ENCODE data around the gene JPH3.
"Not testable (repeated sequence)": the region's sequence is repeated elsewhere in the genome, so short reads cannot be mapped to it uniquely, and the experiment has no call there.

JPH3 gene

DNA sequence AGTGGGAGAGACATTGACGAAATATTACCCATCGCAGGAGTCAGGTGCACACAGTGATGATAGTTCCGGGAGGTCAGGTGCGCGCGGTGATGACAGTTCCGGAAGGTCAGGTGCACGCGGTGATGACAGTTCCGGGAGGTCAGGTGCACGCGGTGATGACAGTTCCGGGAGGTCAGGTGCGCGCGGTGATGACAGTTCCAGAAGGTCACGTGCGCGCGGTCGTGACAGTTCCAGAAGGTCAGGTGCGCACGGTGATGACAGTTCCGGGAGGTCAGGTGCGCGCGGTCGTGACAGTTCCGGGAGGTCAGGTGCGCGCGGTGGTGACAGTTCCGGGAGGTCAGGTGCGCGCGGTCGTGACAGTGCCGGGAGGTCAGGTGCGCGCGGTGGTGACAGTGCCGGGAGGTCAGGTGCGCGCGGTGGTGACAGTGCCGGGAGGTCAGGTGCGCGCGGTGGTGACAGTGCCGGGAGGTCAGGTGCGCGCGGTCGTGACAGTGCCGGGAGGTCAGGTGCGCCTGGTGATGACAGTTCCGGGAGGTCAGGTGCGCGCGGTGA lies 78.8 kb downstream of the JPH3 start:
- DNase-seq (ENCODE audit: low read depth, low spot score) = not testable (repeated sequence)

DNA sequence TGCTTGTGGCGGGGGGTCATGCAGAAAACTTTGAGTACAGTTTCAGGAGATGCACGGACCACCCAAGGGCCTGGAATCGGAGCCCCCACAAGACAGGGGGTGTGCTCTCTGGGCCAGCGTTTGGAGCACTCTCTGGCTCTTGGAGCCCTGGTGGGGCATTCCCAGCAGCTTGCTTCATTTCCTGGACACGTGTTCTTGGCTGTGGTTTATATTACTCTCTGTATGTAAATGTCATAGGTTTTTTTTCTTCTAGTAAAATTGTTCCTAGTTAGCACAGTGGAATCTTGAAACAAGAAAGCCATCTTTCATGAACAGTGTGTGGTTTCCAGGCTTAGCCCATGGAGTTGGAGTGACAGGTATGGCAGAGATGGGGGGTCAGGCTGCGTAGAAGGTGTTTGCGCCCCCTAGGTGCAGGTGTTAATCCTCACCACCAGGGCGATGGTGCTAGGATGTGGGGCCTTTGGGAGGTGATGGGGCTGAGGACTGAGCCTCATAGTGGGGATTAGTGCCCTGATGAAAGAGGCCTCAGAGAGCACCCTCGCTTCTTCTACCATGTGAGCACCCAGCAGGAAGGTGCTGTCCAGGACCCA lies 79.8 kb downstream of the JPH3 start:
- no peak for DNase-seq (ENCODE audit: low read depth, low spot score)

DNA sequence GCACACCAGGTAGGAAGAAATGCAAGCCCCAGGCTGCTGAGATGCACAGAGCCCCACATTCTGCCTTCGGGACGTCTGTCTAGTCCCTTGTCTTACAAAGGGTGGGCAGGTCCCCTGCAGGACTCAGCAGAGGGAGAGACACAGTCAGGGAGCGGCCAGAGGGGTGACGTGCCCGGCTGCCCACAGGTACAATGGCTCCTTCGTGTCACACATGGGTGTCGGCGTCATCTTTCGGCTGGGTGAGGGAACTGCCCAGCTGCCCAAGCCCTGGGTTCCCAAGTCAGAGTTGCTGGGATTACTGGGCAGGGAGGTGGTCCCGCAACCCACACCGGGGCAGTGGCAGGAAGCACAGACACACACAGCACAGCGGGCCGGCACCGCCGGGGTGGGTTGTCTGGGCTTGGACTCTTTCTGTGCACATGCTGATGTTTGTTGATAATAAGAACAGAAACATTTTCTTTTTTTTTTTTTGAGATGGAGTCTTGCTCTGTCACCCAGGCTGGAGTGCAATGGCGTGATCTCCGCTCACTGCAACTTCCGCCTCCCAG lies 80.6 kb downstream of the JPH3 start:
- DNase-seq (ENCODE audit: low read depth, low spot score) = no peak

DNA sequence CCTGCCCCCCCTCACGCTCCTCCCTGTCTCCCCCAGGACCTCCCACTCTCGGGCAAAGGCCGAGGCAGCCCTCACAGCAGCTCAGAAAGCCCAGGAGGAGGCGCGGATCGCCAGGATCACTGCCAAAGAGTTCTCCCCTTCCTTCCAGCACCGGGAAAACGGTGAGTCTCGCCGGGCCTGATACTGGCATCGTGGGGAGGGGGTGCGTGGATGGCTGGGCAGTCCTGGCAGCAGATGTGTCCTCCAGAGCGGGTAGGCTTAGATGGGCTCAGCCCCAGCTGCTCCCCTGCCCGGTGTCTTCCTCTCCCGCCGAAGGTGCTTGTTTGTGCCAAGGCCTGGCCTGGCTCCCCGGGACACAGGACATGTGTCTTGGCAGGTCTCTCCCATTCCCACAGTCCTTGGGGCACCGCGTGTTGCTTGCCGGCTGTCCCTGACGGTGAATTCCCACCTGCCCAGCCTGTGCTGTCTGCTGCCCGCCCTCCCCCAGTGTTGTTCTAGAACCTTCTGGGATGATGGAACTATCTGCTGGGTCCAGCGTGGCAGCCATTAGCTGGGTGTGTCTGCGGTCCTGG lies 81.9 kb downstream of the JPH3 start:
- no peak for DNase-seq (ENCODE audit: low read depth, low spot score)

DNA sequence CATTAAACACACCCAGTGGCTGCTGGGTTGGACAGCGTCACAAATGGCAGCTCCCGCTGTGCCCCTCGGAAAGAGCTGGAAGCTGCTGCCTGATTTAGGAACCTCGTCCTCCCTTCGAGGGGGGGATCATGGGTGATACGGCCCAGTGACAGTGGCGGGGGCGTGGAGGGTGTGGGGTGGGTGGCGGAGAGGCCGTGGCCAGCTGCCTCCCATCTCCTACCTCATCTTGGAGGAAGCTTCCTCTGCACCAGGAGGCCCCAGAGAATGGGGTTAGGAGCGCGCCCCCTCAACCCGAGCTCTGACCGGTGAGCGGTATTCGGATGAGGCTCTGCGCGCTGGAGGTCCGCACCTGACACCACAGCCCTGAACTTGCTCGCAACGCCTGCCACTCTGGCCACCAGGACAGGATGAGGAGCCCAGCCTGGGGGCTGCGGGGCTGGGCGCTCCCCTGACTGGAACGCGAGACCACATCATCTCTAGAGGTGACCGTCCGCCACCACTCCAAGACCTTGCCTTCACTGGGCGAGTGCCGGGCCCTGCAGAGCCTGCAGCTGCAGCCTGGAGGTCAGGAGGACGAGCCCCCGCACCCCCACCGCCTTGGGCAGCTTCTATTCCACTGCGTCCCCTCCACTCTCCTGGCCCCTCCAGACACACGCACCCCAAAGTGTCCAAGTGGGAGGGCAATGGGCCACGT lies 82.5 kb downstream of the JPH3 start:
- DNase-seq (ENCODE audit: low read depth, low spot score) = no peak

DNA sequence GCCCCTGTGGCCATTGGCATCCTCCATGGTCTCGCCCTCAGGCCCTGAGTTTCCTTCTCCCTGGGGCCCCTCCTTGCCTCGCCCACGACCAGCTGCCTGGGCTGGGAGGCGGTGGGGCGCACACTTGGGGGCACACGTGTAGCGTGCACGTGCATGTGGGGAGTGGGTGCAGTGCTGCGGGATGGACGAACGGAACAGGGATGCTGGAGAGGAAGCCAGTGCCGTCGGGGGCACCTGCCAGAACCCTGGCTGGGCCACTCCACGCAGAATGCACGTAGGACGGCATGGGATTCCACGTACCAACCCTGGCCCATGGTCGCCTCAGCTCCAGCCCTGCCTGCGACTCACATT lies 83.1 kb downstream of the JPH3 start:
- no peak for DNase-seq (ENCODE audit: low read depth, low spot score)

DNA sequence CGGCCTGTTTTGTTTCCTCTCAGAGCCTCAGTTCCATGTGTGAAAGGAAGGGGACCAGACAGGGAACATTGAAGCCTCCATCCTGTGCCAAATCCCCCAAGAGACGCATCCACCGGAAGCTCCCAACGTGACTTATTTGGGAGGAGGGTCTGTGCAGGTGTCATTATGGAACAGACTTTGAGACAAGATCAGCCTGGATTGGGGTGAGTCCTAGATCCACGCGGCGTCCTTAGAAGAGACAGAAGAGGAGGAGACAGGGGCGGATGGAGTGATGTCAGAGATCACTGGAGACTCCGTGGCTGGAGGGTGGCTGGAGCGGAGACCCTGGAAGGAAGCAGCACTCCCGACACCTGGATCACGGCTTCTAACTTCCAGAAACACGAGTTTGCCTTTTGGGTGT lies 83.5 kb downstream of the JPH3 start:
- no peak for DNase-seq (ENCODE audit: low read depth, low spot score)

DNA sequence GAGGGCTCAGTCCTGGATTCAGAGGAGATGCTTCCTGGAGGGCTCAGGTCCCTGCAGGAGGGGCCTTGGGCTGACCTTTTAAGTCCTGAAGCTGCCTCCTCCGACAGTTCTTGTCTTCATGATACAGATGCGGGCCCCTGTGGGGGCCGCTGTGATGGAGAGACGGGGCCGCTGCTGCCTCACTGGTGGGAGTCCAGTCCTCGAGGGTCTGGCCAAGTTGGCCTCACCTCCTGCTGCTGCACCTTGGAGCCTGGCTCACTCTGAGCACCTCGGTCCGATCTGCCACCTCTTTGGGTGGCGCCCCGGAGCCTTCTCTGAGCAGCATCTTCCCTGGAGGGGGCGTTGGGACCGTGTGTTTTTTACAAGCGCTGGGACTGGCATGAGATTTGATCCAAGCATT lies 84.4 kb downstream of the JPH3 start:
- DNase-seq (ENCODE audit: low read depth, low spot score) = no peak

DNA sequence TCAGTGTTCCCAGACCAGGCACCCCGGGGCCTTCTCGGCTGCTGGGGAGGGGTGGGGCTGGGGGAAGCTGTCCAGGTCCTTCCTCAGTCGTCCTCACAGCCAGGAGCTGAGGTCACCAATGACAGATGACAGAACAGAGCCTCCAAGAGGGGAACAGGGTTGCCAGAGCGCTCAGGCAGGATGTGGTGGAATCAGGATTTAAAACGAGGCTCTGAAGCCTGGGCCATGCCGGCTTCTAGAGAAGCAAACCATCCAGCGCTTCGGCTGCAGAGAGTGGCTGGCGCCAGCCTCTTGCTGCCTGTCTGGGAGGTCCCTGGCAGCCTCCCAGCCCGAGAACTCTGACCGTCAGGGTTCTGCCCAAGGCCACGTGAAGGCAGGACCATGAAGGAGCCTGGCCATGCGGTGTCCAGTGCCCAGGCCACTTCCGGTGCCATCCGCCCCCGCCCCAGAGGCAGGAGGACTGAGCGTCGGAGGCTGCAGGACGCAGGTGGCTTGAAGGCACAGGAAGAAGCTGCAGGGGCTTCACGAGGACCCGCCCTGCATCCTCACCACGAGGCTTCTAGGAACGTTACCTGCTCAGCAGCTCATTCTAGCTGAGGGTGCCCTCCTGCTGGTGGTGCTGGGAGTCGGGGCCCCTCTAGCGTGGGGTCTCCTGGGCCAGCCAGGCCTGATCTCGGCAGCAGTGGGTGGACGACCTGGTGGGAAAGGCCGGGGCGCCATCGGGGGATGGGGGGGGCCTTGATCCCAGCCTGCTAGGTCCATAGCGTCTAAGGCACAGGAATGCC lies 85.0 kb downstream of the JPH3 start:
- no peak for DNase-seq (ENCODE audit: low read depth, low spot score)

DNA sequence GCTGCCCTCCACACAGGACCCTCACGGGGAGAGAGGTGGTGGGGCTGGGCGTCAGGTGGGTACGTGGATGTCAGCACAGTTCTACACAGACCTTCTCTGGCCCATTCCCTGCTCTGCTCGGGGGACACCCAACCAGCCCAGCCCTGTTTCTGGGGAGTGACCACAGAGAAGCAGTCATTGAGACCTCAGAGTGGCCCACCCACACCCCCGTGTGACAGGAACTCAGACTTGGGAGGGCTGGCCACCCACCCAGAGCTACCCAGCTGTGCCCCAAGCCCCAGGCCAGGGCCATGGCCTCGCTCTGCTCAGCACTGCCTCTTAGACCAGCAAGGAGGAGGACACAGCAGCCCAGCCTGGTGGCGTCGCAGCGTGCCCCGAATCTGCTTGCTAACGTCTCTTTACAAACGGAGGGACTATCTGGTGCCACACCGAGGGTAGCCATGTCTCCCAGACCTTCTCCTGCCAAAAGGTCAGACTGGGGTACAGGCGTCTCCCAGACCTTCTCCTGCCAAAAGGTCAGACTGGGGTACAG lies 85.8 kb downstream of the JPH3 start:
- no peak for DNase-seq (ENCODE audit: low read depth, low spot score)

DNA sequence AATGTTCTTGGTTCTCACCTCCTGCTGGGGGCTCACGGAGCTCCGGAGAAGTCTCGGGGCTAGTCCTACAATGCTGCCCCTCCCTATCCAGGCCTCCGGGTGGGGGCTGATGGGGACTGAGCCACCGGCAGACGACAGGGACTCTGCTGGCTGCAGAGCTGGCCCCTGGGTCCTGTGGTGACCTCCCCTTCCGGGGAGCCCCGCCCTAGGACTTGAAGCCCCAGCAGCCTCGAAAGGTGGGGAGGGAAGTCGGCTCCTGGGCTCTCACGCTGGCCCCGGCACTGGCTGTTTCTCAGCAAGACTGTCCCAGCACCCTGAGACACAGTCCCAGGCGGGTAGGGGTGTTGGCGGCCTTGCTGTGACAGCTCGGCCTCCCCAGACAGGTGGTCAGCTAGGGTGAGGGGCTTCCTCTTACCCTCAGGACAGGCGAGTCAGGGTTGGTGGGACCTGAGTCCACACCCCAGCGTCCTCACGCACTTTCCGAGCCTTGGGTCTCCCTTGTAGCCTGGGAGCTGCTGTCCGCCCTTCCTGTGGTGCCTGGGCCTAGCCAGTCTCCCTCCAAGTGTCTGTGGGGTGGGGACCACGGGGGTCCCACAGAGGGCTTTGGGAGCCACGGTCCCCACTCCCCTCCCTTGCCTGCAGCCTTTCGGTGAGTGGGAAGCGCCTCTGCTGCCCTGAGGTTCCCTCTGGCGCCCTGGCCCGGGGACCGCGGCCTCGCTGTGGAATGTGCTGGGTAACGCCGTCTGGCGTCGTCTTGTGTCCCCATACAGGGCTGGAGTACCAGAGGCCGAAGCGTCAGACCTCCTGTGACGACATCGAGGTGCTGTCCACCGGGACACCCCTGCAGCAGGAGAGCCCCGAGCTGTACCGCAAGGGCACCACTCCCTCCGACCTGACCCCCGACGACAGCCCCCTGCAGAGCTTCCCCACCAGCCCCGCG lies 86.8 kb downstream of the JPH3 start:
- DNase-seq (ENCODE audit: low read depth, low spot score) = no peak

DNA sequence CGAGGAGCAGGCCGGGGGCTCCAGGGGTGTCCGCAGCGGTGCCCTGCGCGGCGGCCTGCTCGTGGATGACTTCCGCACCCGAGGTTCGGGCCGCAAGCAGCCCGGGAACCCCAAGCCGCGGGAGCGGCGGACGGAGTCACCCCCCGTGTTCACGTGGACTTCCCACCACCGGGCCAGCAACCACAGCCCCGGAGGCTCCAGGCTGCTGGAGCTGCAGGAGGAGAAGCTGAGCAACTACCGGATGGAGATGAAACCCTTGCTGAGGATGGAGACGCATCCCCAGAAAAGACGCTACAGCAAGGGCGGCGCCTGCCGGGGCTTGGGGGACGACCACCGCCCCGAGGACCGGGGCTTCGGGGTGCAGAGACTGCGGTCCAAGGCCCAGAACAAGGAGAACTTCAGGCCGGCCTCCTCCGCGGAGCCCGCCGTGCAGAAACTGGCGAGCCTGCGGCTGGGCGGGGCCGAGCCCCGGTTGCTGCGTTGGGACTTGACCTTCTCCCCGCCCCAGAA lies 87.7 kb downstream of the JPH3 start:
- DNase-seq (ENCODE audit: low read depth, low spot score) = no peak

DNA sequence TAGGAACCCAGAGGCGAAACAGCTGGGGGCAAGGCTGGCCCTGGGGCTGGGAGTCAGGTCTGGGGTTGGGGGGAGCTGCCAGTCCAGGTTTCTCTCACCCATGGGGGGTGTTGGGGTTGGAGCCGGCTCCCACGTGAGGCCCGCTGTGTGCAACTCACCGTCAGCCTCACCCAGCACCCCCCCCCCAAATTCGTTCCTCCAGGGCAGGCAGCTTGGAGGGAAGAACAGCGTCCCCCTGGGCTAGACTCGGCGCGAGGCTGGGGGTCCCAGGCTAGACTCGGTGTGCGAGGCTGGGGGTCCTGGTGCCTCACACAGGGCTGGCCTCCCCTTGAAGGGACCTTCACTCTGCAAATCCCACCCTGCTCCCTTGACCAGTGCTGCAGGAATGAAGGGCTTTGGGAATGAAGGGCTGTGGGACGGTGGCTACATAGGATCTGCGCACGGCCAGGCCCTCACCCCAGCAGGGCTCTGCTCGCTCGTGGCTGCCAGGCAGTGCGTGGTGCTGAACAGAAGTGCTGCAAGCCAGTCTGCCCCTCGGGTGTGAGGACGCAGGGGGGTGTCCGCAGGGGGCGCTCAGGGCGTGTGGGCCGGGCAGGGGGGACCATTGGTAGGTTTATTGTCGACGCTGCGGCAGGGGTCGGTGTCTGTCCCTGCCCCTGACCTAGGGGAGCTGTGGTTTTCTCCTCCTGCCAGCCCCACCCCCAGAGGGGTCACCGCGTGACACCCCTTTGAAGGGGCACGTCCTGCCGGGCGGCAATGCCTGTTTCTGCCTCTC lies 88.8 kb downstream of the JPH3 start:
- no peak for DNase-seq (ENCODE audit: low read depth, low spot score)

DNA sequence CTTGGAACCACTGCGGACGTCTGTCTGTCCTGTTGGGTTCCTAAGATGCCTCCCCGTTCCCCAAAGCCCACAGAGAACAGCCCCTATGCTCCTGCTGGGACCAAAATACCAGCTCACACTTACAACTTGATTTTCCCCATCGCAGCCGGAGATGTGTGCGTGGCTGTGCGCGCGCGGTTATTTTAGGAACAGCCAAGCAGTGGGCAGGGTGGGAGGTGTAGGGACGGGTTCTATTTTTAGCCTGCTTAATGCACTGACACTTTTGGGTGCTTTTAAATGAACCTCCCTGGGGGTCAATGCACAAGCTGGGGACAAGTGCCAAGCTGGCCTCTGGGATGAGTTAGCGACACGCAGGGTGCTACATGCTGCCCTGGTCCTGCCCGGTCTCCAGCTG lies 89.4 kb downstream of the JPH3 start:
- DNase-seq (ENCODE audit: low read depth, low spot score) = no peak

DNA sequence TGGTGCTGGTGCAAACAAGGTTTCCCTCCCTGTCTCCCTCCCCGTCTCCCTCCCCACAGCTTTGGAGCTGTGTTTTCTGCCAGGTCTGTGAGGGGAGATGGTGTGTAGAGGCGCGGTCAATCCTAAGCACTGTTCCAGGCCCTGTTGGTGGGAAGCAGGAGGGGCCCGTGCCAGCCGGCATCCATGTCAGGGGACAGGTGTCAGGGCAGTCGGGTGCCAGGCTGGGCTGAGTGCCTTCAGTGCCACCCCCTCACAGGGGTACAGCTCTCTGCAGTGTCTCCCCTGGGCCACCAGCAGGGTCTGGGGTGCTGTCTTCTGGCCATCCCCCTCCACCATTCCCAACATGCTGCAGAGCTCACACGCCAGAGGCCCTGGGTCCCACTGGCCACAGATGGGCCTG lies 89.9 kb downstream of the JPH3 start:
- no peak for DNase-seq (ENCODE audit: low read depth, low spot score)

DNA sequence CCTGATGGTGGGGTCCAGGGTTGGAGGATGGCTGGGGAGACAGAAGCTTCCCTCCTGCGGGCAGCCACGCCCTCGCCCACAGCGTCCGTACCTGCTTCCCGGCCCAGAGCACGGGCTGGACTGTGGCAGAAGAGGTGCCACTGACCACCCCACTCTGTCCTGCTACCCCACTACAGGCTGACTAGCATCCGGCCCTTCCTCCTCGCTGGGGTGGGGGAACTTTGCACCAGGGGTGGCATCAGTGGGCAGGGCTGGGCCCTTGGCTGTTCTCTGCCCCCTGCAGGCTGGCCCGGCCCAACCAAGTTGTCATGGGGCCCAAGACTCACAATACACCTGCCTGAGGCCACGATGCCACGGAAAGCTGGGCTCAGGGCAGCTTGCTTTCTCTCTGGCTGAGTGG lies 90.4 kb downstream of the JPH3 start:
- DNase-seq (ENCODE audit: low read depth, low spot score) = no peak

DNA sequence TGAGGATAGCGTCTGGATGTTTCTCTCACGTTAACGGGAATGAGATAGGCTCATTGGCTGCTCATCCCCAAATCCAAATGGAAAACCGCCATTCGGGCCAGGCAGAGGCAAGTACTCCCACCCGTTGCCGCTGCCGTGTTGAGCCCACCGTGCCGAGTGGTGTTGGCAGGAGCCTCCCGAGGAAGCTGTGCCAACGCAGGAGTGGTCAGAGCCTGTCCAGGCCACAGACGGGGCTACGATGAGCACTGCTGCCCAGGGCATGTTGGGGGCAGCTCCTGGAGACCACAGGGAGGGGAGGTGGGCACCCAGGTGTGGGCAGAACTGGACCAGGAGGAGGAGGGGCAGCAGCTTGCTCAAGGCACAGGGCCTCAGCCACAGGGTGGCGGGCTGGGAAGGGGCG lies 91.5 kb downstream of the JPH3 start:
- no peak for DNase-seq (ENCODE audit: low read depth, low spot score)

DNA sequence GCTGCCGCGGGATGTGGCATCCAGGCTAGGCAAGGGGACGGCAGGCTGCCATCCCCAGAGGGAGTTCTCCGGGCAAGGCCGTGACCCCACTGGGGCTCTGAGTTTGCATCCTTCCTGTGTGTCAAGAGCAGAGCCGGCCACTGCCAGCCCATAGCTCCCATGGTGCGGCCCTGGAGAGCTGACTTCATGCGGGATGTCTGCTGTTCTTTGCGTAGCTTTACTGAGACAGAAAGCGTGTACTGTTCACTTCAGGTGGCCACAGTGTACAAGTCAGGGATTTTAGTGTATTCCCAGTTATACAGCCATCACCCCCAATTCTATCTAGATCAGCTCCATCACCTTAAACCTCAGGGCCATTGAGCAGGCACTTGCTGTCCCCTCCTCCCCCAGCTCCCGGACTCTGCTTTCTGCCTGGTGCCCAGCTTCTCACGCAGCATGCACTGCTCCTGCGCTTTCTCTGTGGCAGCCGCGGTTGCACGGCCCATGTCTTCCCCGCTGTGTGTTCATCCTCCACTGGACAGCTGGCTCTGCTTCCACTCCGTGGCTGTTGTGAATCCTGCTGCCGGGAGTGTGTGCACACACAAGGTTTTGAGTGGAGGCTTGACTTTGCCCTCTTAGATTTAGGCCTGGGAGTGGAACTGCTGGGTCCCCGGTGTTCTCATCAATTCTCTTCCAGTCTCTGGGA lies 92.3 kb downstream of the JPH3 start:
- DNase-seq (ENCODE audit: low read depth, low spot score) = no peak

DNA sequence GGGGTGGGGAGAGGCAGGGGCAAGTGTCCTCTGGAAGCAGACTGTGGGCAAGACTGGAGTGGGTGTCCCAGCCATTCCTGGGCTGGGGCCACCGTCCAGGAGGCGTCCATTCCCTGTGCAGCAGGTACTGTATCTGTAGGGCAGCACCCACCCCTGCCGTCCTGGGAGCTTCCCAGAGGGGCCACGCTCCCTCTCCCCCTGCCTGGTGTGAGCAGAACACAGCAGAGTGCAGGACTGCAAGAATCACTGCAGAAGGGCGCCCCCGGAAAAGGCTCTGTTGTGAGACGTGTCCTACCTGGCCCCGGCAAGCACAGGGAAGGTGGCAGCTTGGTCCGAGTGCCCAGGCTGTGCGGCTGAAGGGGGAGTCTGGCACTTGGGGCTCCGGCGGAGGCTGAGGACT lies 93.2 kb downstream of the JPH3 start:
- no peak for DNase-seq (ENCODE audit: low read depth, low spot score)

Measured in ELF-1 (cell line).